ENCODE measurements around the gene COL15A1.

COL15A1 gene

GRCh38 chr9:99015448-99015847 is 71.7 kb downstream of the COL15A1 start:
- no peak for DNase-seq (ENCODE audit: low spot score)

GRCh38 chr9:99015890-99016289 is 72.2 kb downstream of the COL15A1 start:
- DNase-seq (ENCODE audit: low spot score): no peak

- DNase-seq (ENCODE audit: low spot score): no peak
Observed at GRCh38 chr9:99016681-99017387, 73.1 kb downstream of the COL15A1 start.

GRCh38 chr9:99018653-99019052 is 74.9 kb downstream of the COL15A1 start:
- DNase-seq (ENCODE audit: low spot score): no peak

GRCh38 chr9:99019510-99020331 is 76.0 kb downstream of the COL15A1 start:
- DNase-seq (ENCODE audit: low spot score): no peak

- no peak for DNase-seq (ENCODE audit: low spot score)
Observed at GRCh38 chr9:99020786-99021436, 77.2 kb downstream of the COL15A1 start.

- no peak for DNase-seq (ENCODE audit: low spot score)
Observed at GRCh38 chr9:99021512-99021911, 77.8 kb downstream of the COL15A1 start.

GRCh38 chr9:99023231-99023630 is 79.5 kb downstream of the COL15A1 start:
- DNase-seq (ENCODE audit: low spot score): no peak

- DNase-seq (ENCODE audit: low spot score): peak; percentile 40
Observed at GRCh38 chr9:99023831-99024230, 80.1 kb downstream of the COL15A1 start.

GRCh38 chr9:99024959-99025358 is 81.3 kb downstream of the COL15A1 start:
- DNase-seq (ENCODE audit: low spot score): no peak

- DNase-seq (ENCODE audit: low spot score): no peak
Observed at GRCh38 chr9:99025616-99026270, 82.0 kb downstream of the COL15A1 start.

- DNase-seq (ENCODE audit: low spot score): no peak
Observed at GRCh38 chr9:99026271-99026955, 82.7 kb downstream of the COL15A1 start.

- DNase-seq (ENCODE audit: low spot score): no peak
Observed at GRCh38 chr9:99026956-99027298, 83.2 kb downstream of the COL15A1 start.

- DNase-seq (ENCODE audit: low spot score): no peak
Observed at GRCh38 chr9:99027443-99027842, 83.7 kb downstream of the COL15A1 start.

GRCh38 chr9:99029083-99029645 is 85.5 kb downstream of the COL15A1 start:
- DNase-seq (ENCODE audit: low spot score): no peak

GRCh38 chr9:99030092-99030511 is 86.4 kb downstream of the COL15A1 start:
- no peak for DNase-seq (ENCODE audit: low spot score)

- DNase-seq (ENCODE audit: low spot score): no peak
Observed at GRCh38 chr9:99030610-99031109, 87.0 kb downstream of the COL15A1 start.

GRCh38 chr9:99031319-99031718 is 87.6 kb downstream of the COL15A1 start:
- no peak for DNase-seq (ENCODE audit: low spot score)

GRCh38 chr9:99031994-99032393 is 88.3 kb downstream of the COL15A1 start:
- no peak for DNase-seq (ENCODE audit: low spot score)

GRCh38 chr9:99034149-99034548 is 90.4 kb downstream of the COL15A1 start:
- no peak for DNase-seq (ENCODE audit: low spot score)

- no peak for DNase-seq (ENCODE audit: low spot score)
Observed at GRCh38 chr9:99035313-99035712, 91.6 kb downstream of the COL15A1 start.
